ENCODE measurements around the gene DUOXA1.

- TF ChIP-seq CTCF (IDR thresholded peaks at IDR 0.05) (no peak), EZH2 (IDR thresholded peaks at IDR 0.05) (no peak)
Measured at GRCh38 chr15:45146405-45146804, 16.7 kb upstream of the DUOXA1 start.
